SK-N-SH (cell line): ENCODE data around the gene GNB5. TPM values are rescaled to one million over a fixed set of nuclear protein-coding genes. Genes with fewer than 3 reads are reported as not detected.
A peak's percentile ranks its signal among the peaks of the same experiment; 100 is the strongest.
"Not testable (repeated sequence)": the region's sequence is repeated elsewhere in the genome, so short reads cannot be mapped to it uniquely, and the experiment has no call there.

ENCODE experiments used
- CTCF ChIA-PET: fragments of 300-600, 350-600 bp; formaldehyde crosslinking; extraction: SDS; loops from one replicate; lab custom pipeline; 2021; lab: Yijun Ruan, JAX
- POLR2A ChIA-PET: fragments of 350-600 bp; sonication (Branson Sonifier 250); formaldehyde crosslinking; extraction: SDS; loops from one replicate; lab custom pipeline; 2020; ENCODE audit warnings: antibody characterized with exemption, inconsistent platforms; lab: Yijun Ruan, JAX
- DNase-seq: peaks from one replicate; pipeline ENCODE4 v3.0.0; 2012
- H2AFZ ChIP-seq: fragments of 200-600 bp; sonication (generic); 2 replicates; pipeline ENCODE4 v1.8.1; 2016; ENCODE audit warnings: antibody characterized with exemption, mild to moderate bottlenecking, low read depth
- H3F3A ChIP-seq: fragments of 200-600 bp; sonication (generic); replicated peaks from 2 replicates; pipeline ENCODE3; 2016; ENCODE audit warnings: antibody characterized with exemption, mild to moderate bottlenecking; ENCODE audit not compliant: insufficient read depth
- H3K27ac ChIP-seq, 2 experiments: fragments of 200-500 bp in 1 of 2; fragments of 200-600 bp in 1 of 2; sonication (Bioruptor generic) in 1 of 2; sonication (generic), shearing (Covaris generic) in 1 of 2; 2 replicates each; pipeline versions ENCODE4 v1.5.1 to v1.6.1; 2014 to 2016; ENCODE audit warnings: low read depth in 2 of 2, inconsistent platforms in 1 of 2, low read length in 1 of 2, mild to moderate bottlenecking in 1 of 2, mixed read lengths in 1 of 2
- H3K27me3 ChIP-seq: fragments of 200-600 bp; sonication (generic), shearing (Covaris generic); 2 replicates; pipeline ENCODE4 v1.6.1; 2016; ENCODE audit warnings: mixed run types; ENCODE audit not compliant: insufficient read depth
- H3K36me3 ChIP-seq, 2 experiments: fragments of 200-500 bp in 1 of 2; fragments of 200-600 bp in 1 of 2; sonication (Bioruptor generic) in 1 of 2; sonication (generic) in 1 of 2; replicated peaks in 1 of 2; 2 replicates each; pipeline versions ENCODE3 to v1.5.1; 2014 to 2016; ENCODE audit warnings: low read length in 1 of 2, mild to moderate bottlenecking in 1 of 2; ENCODE audit not compliant: insufficient read depth in 2 of 2, control insufficient read depth in 1 of 2
- H3K4me1 ChIP-seq, 2 experiments: fragments of 200-500 bp in 1 of 2; fragments of 200-600 bp in 1 of 2; sonication (Bioruptor generic) in 1 of 2; sonication (generic), shearing (Covaris generic) in 1 of 2; 2 replicates each; pipeline versions ENCODE4 v1.5.1 to v1.6.1; 2014 to 2016; ENCODE audit warnings: low read depth in 1 of 2, low read length in 1 of 2, mixed run types in 1 of 2; ENCODE audit not compliant: insufficient read depth in 2 of 2, control insufficient read depth in 1 of 2
- H3K4me2 ChIP-seq: fragments of 200-600 bp; sonication (generic), shearing (Covaris generic); 2 replicates; pipeline ENCODE4 v1.6.1; 2017; ENCODE audit warnings: mixed run types
- H3K4me3 ChIP-seq, 2 experiments: fragments of 200-500 bp in 1 of 2; fragments of 200-600 bp in 1 of 2; sonication (Bioruptor generic) in 1 of 2; sonication (generic), shearing (Covaris generic) in 1 of 2; 2 replicates each; pipeline versions ENCODE4 v1.5.1 to v1.8.1; 2014 to 2016; ENCODE audit warnings: low read depth in 2 of 2, inconsistent platforms in 1 of 2, low read length in 1 of 2, mild to moderate bottlenecking in 1 of 2, mixed read lengths in 1 of 2, moderate library complexity in 1 of 2
- H3K79me2 ChIP-seq: fragments of 200-600 bp; sonication (generic); 2 replicates; pipeline ENCODE4 v1.8.1; 2017; ENCODE audit warnings: mild to moderate bottlenecking; ENCODE audit not compliant: insufficient read depth
- H3K9ac ChIP-seq: fragments of 200-600 bp; sonication (generic); 2 replicates; pipeline ENCODE4 v1.6.1; 2017; ENCODE audit warnings: mixed run types
- H3K9me2 ChIP-seq: fragments of 200-600 bp; sonication (generic); 2 replicates; pipeline ENCODE4 v1.6.1; 2017; ENCODE audit warnings: mixed run types
- H3K9me3 ChIP-seq: fragments of 200-600 bp; sonication (generic); 2 replicates; pipeline ENCODE4 v1.6.1; 2017; ENCODE audit warnings: mixed run types, mild to moderate bottlenecking, moderate library complexity
- H4K20me1 ChIP-seq: fragments of 200-600 bp; sonication (generic); 2 replicates; pipeline ENCODE4 v1.6.1; 2017; ENCODE audit warnings: mild to moderate bottlenecking, mixed run types; ENCODE audit not compliant: insufficient read depth
- EP300 ChIP-seq, 2 experiments: IDR thresholded peaks; 2 replicates each; pipeline versions ENCODE4 v1.4.0 to v1.6.1; 2012; ENCODE audit warnings: borderline replicate concordance in 1 of 2, low read depth in 1 of 2, low read length in 1 of 2
- NFIC ChIP-seq: IDR thresholded peaks from 2 replicates; pipeline ENCODE4 v1.4.0; 2012; ENCODE audit warnings: borderline replicate concordance
- SIN3A ChIP-seq: IDR thresholded peaks from 2 replicates; pipeline ENCODE4 v1.6.1; 2012; ENCODE audit warnings: low read depth, mild to moderate bottlenecking, low read length, moderate library complexity, borderline replicate concordance
- SMC3 ChIP-seq: IDR thresholded peaks from 2 replicates; pipeline ENCODE4 v1.6.1; 2012; ENCODE audit warnings: low read depth, low read length, improper control_type of control experiment
- whole genome bisulfite sequencing: methylation state at CpG from one replicate; pipeline ENCODE4 v1.1.6; 2017; ENCODE audit warnings: low lambda C conversion rate; 5-methylcytosine and 5-hydroxymethylcytosine counted together
- polyA plus RNA-seq, 3 experiments: library from polyadenylated mRNA; depleted of rRNA; stranded (reverse); fragments of >200 nt; gene quantifications; 2 replicates each; pipeline ENCODE4 v1.2.3, GENCODE V29; 2012
- TF ChIP-seq, protein P1 (sequence below): IDR thresholded peaks from 2 replicates; pipeline ENCODE4 v1.4.0; 2012; ENCODE audit warnings: low read depth

Gene GNB5
- polyA plus RNA-seq, 1 of the 3 experiments (the other 2 are of a cell fraction): 73.7 TPM

DNA sequence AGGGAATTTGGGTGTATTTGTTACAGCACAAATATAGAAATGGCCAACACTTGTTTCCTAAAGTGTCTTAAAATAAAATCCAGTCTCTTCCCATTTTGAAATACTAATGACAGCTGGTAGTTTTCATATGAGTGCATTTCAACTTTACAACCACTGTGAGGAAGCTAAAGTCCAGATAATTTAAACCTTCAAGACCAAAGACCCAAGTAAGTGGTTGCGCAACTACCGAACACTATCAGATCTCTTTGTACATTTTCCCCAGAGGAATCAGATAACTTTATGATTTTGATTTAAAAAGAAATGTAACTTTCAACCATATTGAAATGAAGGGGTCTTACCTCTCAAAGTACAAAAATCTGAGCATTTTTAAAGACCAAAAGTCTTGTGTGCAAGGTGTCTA is 92.9 kb downstream of the GNB5 start:
- CTCF ChIA-PET: interaction anchor here (1.1 to 1.3 kb wide), 2 partner anchors 22 to 129 kb away, joined by 3 to 4 read pairs; no protein-coding TSS in a partner anchor
- Histone ChIP-seq H3K27ac (peak overlapping the region in 1 of 2 experiments; percentile 98; a peak in 1 of 4 replicates), H3K36me3 (no peaks in the 10 kb centered on the region), H3K27me3 (no peaks in the 10 kb centered on the region), H3K9me2 (no peaks in the 10 kb centered on the region), H4K20me1 (no peaks in the 10 kb centered on the region), H3F3A (peaks cover 49% of the 10 kb centered on the region), H2AFZ (no peak overlapping the region), H3K9me3 (no peaks in the 10 kb centered on the region), H3K4me1 (peaks cover 5 to 29% of the 10 kb centered on the region in 2 experiments; a peak in 3 of 4 replicates), H3K4me2 (no peak overlapping the region), H3K79me2 (no peaks in the 10 kb centered on the region)
- 94% methylated on average over 2 of the region's 2 CpGs for WGBS
- DNase-seq: no peak
- no peak for TF ChIP-seq EP300 (IDR thresholded peaks at IDR 0.05; ENCODE audit: borderline replicate concordance in 1 of 2, low read depth in 1 of 2, low read length in 1 of 2)
- TF ChIP-seq, all 33 proteins: peak for 0
- Histone ChIP-seq H3K9ac (no peak overlapping the region), H3K4me3 (no peak overlapping the region)
- POLR2A ChIA-PET: no interaction called here

DNA sequence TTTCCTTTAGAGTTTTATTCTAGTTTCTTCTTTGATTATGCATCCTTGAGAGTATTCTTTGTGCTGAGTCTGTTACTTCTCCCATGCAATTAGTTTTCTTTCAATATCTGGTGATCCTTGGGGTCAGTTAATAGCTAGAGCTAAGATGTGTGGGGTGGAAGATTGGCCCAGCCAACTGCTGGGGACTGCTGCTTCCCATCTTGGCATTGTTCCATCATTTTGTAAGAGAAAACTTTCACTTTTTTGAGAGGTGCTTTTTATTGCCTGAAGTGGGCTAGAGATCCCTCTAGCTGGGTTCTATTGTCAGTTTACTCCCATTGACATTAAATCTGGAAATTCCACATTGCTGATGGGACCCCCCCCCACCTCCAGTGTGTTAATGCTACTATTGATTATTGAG is 94.0 kb downstream of the GNB5 start:
- no peaks in the 10 kb centered on the region for H3K27me3 ChIP-seq
- H3K36me3 ChIP-seq: no peaks in the 10 kb centered on the region
- peaks cover 5 to 27% of the 10 kb centered on the region in 2 experiments; a peak in 3 of 4 replicates for H3K4me1 ChIP-seq
- no peak for DNase-seq
- no peaks in the 10 kb centered on the region for H3K9me3 ChIP-seq
- H4K20me1 ChIP-seq: no peaks in the 10 kb centered on the region
- no peak for TF ChIP-seq SIN3A
- TF ChIP-seq, protein P1, sequence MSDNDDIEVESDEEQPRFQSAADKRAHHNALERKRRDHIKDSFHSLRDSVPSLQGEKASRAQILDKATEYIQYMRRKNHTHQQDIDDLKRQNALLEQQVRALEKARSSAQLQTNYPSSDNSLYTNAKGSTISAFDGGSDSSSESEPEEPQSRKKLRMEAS: no peak
- no peak for TF ChIP-seq SMC3
- peak; percentile 41; the same call in 1 of the 2 replicates for TF ChIP-seq NFIC
- peaks cover 49% of the 10 kb centered on the region for H3F3A ChIP-seq
- no peaks in the 10 kb centered on the region for H3K9me2 ChIP-seq
- no peak overlapping the region for H3K9ac ChIP-seq
- H3K79me2 ChIP-seq: no peaks in the 10 kb centered on the region
- peak overlapping the region in 1 of 2 experiments; percentile 98; a peak in 1 of 4 replicates for H3K27ac ChIP-seq
- H2AFZ ChIP-seq: no peak overlapping the region
- no peak overlapping the region for H3K4me3 ChIP-seq
- ChIA-PET POLR2A (no interaction called here), CTCF (interaction anchor here (0.6 to 1.3 kb wide), 5 partner anchors 21 to 447 kb away, joined by 3 to 4 read pairs (median 3); no protein-coding TSS in a partner anchor)
- H3K4me2 ChIP-seq: 0 out of 2 replicates have a peak overlapping the region, but pooled peaks have one; percentile 11

GRCh38 chr15:52096536-52096935 is 94.7 kb downstream of the GNB5 start:
- CTCF ChIA-PET, H3K9me3 ChIP-seq, H3K27me3 ChIP-seq, H4K20me1 ChIP-seq, H3K79me2 ChIP-seq, H3K4me3 ChIP-seq, H3K36me3 ChIP-seq, DNase-seq, H3K9ac ChIP-seq, H2AFZ ChIP-seq, H3K9me2 ChIP-seq, H3K4me2 ChIP-seq, POLR2A ChIA-PET: not testable (repeated sequence)
- WGBS: 97% methylated on average over 9 of the region's 9 CpGs
- Histone ChIP-seq H3K4me1 (peaks cover 5 to 25% of the 10 kb centered on the region in 2 experiments; a peak in 3 of 4 replicates), H3K27ac (peak overlapping the region in 1 of 2 experiments; percentile 98; a peak in 2 of 4 replicates), H3F3A (peaks cover 44% of the 10 kb centered on the region)
